Middle frontal gyrus (tissue), 1 donor: ENCODE data around the gene PRSS56.

Experiments
- DNase-seq: peaks from one replicate; pipeline ENCODE4 v3.0.0-alpha.2; 2015; ENCODE audit warnings: low spot score; ENCODE audit errors: extremely low spot score

Gene PRSS56

DNA sequence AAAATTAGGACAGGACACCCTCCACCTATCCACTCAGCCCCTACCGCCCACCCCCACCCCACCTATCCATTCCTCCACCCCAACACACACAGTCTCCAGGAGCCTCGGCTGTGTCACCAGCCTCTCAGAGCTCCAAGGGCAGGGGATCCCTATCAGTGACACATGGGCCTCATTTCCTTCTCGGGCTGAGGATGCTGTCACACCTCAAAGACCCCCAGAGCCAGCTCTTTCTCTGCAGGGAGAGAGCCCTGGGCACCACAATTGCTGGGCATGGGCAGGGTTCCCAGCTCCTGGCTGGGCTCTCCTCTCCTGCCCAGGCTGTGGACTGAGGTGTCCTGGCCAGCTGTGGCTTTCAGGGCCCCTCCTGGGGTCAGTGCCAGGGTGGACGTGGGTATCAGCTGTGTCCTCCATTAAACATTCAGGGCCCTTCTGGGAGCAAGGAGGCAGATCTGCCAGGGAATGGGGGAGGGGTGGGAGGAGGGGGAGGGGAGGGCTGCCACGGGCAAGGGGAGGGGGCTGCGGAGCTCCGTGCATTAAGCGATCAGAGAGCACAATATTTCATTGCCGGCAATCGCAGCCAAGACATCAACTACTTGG lies 18.3 kb upstream of the PRSS56 start:
- DNase-seq: no peak

DNA sequence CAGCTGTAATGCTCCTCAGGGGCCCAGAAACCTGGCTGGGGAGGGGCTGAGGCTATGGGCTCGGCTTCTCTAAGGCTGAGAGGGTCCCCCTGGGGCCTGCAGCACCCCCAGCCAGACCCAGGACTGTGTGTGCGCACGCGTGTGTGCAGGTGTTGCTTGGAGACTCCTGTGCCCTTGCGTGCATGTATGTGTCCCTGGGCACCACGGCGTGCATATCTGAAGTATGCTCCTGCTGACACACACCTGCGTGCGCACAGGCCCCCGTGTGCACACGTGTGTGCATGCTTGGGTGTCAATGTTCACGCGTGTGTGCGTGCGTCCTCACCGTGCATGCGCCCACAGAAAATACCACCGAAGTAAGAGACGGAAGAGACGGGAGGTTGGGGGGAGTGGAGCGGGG lies 17.7 kb upstream of the PRSS56 start:
- DNase-seq: no peak

DNA sequence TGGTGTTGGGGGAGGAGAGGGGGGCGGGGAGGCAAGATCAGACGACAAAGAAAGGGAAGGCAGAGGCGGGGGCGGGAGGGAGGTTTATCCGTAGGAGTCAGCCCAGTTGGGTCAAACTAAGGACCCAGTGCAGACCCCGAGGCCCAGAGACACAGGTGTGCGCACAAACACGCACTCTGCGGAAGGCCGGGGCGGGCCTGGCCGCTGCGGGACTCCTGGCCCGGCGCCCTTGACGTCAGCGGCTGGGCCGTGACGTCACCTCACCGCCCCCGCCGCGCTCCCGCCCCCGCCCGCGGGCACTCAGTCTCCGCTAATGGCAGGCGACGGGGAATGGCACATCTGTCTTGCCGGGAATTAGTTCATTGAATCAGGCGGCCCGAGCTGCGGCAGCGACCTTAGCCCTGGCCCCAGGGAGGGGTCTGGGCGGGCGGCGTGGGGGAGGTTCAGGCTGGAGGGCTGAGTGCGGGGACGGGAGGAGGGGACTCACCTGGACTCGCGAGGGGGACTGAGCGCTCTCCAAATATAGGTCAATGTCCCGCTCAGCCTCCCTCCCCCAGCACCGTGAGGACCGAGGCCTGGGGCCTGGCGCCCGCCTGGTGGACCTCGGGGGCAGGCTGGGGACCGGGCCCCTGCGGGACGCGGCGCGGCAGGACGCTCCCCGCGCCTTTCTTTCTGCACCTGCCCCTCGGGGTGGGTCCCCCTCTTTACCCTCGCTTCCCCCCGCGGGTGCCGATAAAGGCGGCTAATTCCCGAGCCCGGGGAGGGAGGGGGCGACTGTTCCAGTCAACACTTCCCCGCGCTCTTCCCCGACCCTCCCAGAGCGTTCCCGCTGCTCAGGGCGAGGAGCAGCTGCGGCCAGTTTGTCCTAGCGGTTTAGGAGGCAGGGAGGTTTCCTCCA lies 17.0 kb upstream of the PRSS56 start:
- peak; percentile 20 for DNase-seq

DNA sequence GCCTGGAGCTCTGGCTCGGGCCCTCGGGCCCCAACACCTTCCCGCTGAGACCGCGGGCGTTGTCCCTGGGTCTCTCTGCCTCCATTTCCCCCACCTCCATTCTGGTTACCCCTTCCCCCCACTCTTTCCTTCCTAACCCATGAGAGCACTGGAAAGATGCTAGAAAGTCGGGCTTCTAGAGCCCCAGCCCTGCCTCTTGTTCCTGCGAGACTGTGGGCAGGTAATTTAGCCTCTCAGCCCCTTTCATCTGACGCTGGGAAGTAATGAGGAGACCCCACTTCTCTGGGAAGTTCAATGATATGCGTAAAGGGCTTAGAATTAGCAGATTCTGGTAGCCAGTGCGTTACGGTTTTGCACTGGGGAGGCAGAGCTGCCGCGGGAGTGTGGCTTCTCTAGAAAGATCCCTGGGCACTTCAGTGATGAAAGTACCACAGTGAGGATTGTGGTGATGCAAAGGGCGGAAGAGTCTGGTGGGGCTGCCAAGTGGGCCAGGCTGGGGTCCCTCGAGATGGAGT lies 16.3 kb upstream of the PRSS56 start:
- DNase-seq: no peak

DNA sequence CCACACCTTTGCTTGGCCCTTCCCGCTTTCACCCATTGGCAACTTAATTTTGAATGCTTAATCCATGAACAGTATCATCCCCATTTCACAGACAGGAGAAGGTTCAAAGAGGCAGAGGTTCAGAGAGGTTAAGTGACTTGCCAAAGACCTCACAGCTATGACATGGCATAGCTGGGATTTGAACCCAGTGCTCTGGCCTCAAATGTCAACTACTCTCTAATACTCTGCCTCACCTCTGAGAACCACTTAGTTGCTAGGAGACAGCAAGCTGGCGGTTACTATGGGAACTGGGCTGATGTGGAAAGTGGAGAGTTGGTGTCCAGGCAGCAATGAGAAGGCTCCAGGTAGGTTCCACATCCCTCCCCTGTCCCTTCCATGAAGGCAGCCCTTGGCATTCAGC lies 15.8 kb upstream of the PRSS56 start:
- no peak for DNase-seq

DNA sequence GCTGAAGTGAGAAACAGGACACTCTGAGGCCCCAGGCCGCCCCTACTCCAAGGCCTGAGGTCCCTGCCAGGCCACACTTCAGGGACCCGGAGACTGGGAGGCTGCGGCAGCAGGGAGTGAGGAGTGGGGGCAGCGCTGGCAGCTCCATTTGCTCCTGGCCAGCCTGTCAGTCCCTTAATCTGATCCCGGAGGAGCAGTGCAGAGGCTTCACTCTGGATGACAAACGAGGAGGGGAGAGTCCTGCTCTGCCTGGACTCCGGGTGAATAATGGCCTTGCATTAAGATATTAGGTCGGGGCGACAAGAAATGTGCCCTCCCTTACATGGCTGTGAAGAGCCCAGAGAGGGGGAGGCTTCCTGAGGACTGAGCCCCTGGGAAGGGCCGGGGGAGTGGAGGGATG lies 14.3 kb upstream of the PRSS56 start:
- no peak for DNase-seq

DNA sequence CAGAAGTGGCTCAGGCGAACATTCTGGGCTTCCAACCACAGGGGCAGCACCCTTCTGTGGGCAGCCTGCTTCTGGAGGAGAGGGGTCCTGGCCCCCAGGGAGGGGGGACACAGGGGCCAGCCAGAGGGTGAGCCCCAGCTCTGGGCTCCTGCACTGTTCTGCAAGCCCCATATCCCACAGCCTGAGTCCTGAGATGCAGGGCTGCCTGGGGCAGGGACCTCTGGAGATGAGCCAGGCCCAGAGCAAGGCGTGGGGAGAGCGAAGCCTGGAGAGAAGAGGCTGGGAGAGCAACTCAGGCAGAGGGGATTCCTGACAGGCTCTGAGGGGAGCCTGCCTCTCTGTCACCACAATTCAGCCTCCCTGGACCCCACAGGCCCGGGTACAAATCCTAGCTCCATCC lies 13.5 kb upstream of the PRSS56 start:
- DNase-seq: no peak

DNA sequence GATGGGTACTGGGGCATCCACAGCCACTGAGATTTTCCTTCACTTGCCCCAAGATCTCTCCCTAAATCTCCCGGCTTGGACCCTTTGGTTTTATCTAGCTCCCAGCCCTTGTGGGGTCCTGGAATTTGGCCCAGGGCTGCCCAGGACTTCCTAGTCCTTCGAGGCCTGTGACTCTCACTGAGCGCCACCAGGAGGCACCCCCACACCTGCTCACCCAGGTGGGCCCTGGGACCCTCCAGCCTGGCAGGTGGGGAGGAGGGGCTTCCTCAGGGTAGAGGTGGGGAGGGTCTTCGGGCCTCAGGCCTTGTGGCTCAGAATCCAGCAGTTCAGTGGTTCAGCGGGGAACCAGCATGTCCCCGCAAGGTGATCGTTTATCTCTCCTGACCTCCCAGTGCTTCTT lies 11.9 kb upstream of the PRSS56 start:
- DNase-seq: no peak

DNA sequence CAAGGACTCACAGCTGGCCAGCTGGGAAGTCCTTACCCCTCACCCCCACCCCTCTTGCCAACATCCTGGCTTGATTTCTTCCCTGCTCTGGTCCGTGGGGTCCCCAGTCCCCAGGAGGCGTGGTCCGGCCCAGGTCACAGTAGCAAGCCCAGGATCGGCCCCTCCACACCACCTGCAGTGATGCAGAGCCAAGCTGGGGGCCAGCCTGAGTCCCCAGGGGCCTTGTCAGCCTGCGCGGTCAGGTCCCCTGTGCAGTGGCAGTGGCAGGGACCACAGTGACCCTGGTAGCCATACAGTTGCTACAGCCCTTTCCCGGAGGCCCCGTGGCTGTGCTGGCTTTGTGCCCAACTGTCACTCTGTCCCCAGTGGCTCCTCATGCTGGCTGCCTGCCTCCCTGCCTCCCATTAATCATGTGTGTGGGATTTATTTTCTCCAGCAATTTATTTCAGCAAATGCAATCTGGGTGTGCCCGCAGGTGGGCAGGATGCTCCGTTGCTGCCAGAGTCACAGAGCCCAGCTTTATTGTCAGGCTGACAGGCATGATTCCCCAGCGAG lies 8.8 kb upstream of the PRSS56 start:
- DNase-seq: no peak

DNA sequence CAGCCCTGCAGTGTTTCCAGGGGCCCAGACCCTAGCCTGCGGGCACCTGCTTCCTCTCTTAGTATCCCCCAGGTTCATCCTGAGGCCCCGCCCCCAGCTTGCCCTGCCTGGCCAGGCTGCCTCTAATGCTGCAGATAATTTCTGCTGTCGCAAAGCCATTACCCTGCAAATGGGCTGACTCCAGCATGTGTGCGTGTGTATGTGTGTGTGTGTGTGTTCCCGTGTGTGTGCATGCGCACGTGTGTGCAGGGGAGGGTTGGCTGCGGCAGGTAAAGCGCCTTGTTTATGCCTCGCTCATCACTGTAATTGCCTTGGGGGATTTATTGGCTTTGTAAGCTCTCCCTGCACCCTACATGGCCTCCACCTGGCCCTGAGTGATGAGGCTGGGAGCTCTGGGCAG lies 7.6 kb upstream of the PRSS56 start:
- DNase-seq: no peak

DNA sequence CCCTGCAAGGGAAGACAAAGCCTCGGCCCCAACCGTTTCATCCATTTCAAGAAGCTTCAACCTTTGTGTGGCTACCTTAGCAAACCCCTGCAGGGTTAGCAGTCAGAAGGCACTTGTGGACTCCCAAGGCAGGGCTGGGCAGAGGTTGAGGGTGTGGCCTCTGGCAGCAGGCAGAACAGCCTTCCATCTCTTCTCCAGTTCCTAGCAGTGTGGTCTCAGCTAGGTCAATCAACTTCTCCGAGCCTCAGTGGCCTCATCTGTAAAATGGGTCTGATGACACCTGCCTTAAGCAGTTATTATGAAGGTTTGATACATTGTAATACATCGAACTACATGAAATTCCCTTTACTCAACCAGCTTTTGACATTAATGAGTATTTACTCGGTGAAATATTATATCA lies 6.8 kb upstream of the PRSS56 start:
- DNase-seq: no peak

DNA sequence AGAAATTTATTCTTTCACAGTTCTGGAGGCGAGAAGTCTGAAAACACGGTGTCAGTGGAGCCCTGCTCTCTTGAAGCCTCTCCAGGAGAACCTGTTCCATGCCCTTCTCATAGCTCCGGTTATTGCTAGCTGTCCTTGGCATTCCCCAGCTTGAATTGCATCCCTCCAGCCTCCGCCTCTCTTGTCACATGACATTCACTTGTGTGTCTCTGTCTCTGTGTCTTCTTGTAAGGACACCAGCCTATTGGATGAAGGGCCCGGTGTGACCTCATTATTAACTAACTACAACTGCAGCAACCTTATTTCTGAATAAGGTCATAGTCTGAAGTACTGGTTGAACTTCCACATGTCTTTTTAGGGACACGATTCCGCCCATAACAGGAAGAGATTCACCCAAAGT lies 4.5 kb upstream of the PRSS56 start:
- DNase-seq: no peak

DNA sequence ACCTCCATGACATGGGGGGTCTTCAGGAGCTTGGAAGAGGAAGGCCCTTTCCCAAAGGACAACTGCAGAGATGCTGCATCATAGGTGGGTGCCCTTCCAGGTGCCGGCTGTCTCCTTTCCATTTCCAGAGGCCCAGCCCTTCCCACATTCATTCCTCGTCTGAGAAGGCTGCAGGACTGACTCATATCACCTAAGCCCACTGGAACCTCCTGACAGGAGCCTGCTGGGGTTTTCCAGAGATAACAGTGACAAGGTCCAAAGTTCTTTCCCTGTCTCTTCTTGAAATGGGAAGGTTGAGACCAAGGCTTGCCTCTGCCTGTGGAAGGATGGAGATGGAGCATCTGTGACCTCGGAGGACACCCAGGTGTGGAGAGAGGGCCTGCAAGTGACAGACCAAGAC lies 3.6 kb upstream of the PRSS56 start:
- no peak for DNase-seq

DNA sequence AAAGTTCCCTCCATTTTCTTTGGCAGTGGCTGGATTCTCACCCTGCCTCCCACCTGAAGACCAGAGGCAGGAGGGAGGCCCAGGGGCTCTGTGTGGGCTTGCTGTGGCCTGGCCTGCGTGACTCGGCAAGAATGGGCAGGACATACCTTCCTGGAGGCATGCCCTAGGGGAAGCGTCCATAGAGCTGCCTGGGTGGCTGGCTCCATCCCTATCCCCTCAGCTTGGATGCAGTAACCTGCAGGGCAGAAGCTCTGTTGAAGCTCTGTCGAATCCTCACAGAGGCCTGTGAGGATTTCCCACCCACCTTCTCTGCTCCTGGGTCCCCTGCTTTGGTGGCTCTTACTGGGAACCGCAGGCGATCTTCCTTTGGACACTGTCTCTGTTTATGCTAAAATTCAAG lies 1.3 kb upstream of the PRSS56 start:
- DNase-seq: no peak

DNA sequence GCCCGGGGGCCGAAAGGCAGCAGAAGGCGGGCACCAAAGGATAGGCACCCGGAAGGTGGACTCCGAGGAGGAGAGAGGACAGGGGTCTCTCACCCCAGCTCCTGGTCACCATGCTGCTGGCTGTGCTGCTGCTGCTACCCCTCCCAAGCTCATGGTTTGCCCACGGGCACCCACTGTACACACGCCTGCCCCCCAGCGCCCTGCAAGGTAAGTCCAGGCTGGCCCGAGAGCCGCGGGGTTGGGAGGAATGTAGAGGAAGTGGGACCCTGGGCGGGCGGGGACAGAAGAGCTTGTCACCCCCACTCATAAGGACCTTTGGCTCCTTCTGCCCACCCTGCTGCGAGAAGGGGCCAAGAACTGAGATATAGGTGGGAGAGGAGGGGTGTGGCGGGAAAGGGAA lies 301 bp downstream of the PRSS56 start:
- DNase-seq: no peak

DNA sequence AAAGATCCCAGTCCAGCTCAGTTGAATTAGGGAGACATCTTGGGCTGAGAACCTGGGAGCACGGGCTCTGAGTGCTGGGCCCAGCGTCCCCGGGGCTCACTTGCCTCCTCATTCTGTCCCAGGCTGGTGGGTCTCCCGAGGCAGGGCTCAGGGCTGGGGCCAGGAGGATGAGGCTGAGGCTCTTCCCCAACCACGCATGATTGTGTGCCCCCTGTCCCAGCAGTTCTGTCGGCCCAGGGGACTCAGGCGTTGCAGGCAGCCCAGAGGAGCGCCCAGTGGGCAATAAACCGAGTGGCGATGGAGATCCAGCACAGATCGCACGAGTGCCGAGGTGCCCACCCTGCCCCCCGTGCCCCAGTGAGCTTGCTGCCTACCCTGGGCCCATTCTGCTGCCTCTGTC lies 910 bp downstream of the PRSS56 start:
- DNase-seq: no peak

DNA sequence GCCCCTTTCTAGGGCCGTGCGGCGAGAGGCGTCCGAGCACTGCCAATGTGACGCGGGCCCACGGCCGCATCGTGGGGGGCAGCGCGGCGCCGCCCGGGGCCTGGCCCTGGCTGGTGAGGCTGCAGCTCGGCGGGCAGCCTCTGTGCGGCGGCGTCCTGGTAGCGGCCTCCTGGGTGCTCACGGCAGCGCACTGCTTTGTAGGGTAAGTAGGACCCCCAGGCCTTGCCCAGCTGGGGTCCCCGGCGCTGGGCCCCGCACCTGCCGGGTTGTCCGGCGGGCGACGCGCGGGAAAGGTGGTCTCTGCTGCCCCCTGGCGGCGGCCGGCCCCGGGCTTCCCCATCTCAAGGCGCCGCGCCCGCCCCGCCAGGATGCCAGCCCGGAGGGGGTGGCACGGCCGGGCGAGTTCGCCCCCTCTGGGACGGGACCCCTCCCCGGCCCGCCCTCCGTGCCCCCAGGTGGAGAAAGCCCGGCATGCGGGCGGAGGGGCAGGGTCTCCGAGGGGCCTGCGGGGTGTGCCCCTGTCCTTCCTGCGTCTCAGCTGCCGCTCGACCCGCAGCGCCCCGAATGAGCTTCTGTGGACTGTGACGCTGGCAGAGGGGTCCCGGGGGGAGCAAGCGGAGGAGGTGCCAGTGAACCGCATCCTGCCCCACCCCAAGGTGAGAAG lies 1.9 kb downstream of the PRSS56 start:
- DNase-seq: no peak

DNA sequence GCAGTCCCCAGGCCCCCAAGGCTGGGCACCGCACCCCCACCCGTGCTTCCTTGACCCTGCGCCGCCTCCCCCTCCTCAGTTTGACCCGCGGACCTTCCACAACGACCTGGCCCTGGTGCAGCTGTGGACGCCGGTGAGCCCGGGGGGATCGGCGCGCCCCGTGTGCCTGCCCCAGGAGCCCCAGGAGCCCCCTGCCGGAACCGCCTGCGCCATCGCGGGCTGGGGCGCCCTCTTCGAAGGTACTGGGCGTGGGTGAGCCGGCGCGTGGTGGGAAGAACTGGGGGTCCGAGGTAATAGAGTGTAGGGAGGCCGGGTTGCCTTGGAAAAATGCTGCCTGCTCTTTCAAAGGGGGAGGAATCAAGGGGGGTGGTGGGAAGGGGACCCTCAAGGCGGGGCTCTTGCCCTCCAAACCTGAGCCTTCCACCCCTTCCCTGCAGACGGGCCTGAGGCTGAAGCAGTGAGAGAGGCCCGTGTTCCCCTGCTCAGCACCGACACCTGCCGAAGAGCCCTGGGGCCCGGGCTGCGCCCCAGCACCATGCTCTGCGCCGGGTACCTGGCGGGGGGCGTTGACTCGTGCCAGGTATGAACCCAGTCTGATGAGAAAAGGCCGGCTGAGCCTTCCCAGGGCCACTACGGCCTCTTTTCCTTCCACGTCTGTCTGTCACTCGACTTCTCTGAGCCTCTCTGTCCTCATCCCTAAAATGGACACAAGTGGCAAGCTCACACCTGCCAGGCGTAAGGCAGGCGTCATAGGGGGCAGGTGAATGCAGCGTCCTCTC lies 2.6 kb downstream of the PRSS56 start:
- DNase-seq: no peak

DNA sequence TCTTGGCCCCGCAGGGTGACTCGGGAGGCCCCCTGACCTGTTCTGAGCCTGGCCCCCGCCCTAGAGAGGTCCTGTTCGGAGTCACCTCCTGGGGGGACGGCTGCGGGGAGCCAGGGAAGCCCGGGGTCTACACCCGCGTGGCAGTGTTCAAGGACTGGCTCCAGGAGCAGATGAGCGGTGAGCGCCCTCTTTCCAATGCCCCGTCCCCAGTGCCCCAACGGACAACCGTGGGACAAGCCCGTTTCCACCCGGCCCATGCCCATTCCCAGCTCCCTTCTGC lies 3.2 kb downstream of the PRSS56 start:
- DNase-seq: no peak

DNA sequence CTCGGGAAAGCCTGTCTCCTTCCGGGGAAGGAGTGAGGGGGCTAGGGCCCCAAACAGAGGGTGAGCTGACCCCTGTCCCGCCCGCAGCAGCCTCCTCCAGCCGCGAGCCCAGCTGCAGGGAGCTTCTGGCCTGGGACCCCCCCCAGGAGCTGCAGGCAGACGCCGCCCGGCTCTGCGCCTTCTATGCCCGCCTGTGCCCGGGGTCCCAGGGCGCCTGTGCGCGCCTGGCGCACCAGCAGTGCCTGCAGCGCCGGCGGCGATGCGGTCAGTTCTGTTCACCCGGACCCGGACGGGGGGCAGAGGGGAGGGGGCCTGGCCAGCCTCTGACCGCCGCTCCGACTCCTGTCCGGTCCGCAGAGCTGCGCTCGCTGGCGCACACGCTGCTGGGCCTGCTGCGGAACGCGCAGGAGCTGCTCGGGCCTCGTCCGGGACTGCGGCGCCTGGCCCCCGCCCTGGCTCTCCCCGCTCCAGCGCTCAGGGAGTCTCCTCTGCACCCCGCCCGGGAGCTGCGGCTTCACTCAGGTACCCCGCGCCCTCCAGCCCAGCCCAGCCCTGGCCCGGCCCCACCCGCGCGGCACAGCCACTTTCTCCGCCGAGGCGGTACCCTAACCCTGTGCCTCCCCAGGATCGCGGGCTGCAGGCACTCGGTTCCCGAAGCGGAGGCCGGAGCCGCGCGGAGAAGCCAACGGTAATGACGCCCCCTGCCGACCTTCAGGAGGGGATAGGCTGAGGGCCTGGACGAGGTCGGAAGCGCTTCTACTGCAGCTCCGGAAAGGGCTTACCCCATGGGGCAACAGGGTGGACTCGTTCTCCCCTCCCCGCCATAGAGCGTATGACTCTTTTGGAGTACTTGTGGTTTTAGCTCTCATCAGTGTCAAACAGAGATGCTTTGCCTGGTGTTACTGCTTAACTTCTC lies 3.8 kb downstream of the PRSS56 start:
- no peak for DNase-seq

DNA sequence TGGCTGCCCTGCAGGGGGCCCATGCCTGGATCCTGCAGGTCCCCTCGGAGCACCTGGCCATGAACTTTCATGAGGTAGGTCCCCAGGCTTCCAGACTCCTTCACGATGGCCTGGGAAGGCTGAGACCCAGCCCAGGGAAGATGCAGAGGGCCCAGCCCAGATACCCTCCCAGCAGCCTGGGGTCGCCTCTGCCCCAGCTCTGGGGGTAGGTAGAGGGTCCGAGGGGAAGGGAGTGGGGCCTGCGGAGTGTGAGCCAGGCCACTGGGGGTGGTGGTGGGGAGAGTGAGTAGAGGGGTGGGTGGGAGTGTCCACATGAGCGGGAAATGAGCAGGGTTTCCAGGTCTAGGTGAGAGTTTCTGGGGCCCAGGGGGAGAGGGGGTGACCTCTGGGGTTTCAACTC lies 4.6 kb downstream of the PRSS56 start:
- no peak for DNase-seq
